ENCODE results near the gene SHCBP1L.

DNA sequence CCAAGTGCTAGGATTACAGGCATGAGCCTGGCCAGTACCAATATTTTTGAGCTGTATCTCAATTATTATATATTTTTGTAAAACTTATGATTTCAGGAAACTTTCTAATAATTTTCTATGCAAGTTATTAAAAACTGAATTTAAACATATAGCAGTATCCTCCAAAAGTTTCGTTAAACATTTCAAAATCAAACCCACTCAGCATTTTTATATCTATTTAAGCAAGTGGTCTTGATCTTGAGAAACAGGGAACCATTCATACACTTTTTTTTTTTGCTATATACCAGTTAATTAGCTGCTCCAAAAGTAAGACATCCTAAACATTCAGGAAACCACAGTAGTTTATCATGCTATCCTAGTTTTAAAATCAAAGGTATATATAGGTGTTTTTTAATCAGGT is 22.0 kb downstream of the SHCBP1L start:
- TF ChIP-seq, protein P1, sequence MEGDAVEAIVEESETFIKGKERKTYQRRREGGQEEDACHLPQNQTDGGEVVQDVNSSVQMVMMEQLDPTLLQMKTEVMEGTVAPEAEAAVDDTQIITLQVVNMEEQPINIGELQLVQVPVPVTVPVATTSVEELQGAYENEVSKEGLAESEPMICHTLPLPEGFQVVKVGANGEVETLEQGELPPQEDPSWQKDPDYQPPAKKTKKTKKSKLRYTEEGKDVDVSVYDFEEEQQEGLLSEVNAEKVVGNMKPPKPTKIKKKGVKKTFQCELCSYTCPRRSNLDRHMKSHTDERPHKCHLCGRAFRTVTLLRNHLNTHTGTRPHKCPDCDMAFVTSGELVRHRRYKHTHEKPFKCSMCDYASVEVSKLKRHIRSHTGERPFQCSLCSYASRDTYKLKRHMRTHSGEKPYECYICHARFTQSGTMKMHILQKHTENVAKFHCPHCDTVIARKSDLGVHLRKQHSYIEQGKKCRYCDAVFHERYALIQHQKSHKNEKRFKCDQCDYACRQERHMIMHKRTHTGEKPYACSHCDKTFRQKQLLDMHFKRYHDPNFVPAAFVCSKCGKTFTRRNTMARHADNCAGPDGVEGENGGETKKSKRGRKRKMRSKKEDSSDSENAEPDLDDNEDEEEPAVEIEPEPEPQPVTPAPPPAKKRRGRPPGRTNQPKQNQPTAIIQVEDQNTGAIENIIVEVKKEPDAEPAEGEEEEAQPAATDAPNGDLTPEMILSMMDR (IDR thresholded peaks at IDR 0.05; ENCODE audit: low read depth, low read length, missing input control), result no peak
- TF ChIP-seq JUND (IDR thresholded peaks at IDR 0.05) (no peak), RXRA (IDR thresholded peaks at IDR 0.05) (no peak), TAF1 (conservative IDR thresholded peaks at IDR 0.05) (no peak), SP1 (IDR thresholded peaks at IDR 0.05) (no peak), YY1 (IDR thresholded peaks at IDR 0.05) (no peak), RAD21 (IDR thresholded peaks at IDR 0.05) (no peak), HNF4G (IDR thresholded peaks at IDR 0.05) (no peak), NR2F2 (IDR thresholded peaks at IDR 0.05) (no peak)
- TF ChIP-seq, protein P2, sequence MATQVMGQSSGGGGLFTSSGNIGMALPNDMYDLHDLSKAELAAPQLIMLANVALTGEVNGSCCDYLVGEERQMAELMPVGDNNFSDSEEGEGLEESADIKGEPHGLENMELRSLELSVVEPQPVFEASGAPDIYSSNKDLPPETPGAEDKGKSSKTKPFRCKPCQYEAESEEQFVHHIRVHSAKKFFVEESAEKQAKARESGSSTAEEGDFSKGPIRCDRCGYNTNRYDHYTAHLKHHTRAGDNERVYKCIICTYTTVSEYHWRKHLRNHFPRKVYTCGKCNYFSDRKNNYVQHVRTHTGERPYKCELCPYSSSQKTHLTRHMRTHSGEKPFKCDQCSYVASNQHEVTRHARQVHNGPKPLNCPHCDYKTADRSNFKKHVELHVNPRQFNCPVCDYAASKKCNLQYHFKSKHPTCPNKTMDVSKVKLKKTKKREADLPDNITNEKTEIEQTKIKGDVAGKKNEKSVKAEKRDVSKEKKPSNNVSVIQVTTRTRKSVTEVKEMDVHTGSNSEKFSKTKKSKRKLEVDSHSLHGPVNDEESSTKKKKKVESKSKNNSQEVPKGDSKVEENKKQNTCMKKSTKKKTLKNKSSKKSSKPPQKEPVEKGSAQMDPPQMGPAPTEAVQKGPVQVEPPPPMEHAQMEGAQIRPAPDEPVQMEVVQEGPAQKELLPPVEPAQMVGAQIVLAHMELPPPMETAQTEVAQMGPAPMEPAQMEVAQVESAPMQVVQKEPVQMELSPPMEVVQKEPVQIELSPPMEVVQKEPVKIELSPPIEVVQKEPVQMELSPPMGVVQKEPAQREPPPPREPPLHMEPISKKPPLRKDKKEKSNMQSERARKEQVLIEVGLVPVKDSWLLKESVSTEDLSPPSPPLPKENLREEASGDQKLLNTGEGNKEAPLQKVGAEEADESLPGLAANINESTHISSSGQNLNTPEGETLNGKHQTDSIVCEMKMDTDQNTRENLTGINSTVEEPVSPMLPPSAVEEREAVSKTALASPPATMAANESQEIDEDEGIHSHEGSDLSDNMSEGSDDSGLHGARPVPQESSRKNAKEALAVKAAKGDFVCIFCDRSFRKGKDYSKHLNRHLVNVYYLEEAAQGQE (IDR thresholded peaks at IDR 0.05), result no peak
- TF ChIP-seq, protein P3, sequence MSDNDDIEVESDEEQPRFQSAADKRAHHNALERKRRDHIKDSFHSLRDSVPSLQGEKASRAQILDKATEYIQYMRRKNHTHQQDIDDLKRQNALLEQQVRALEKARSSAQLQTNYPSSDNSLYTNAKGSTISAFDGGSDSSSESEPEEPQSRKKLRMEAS (IDR thresholded peaks at IDR 0.05), result no peak
- TF ChIP-seq, protein P4, sequence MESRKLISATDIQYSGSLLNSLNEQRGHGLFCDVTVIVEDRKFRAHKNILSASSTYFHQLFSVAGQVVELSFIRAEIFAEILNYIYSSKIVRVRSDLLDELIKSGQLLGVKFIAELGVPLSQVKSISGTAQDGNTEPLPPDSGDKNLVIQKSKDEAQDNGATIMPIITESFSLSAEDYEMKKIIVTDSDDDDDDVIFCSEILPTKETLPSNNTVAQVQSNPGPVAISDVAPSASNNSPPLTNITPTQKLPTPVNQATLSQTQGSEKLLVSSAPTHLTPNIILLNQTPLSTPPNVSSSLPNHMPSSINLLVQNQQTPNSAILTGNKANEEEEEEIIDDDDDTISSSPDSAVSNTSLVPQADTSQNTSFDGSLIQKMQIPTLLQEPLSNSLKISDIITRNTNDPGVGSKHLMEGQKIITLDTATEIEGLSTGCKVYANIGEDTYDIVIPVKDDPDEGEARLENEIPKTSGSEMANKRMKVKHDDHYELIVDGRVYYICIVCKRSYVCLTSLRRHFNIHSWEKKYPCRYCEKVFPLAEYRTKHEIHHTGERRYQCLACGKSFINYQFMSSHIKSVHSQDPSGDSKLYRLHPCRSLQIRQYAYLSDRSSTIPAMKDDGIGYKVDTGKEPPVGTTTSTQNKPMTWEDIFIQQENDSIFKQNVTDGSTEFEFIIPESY (IDR thresholded peaks at IDR 0.05), result no peak
